Skeletal muscle tissue (tissue), 4 donors: ENCODE results near the gene AFAP1. TPM values are rescaled to one million over a fixed set of nuclear protein-coding genes. Genes with fewer than 3 reads are reported as not detected.

ENCODE experiments used
- H3K27ac ChIP-seq: one replicate; pipeline ENCODE4 v1.7.0; 2013; ENCODE audit warnings: mild to moderate bottlenecking, low read depth, low read length, inconsistent platforms
- H3K27me3 ChIP-seq, 3 donors: one replicate each; pipeline ENCODE4 v1.7.0; 2013; ENCODE audit warnings: low read length in 3 of 3; ENCODE audit not compliant: control insufficient read depth in 3 of 3, insufficient read depth in 3 of 3
- H3K36me3 ChIP-seq, 3 donors: one replicate each; pipeline ENCODE4 v1.7.0; 2013; ENCODE audit warnings: low read length in 3 of 3; ENCODE audit not compliant: control insufficient read depth in 3 of 3, insufficient read depth in 3 of 3
- H3K4me1 ChIP-seq, 3 donors: one replicate each; pipeline ENCODE4 v1.7.0; 2013; ENCODE audit warnings: low read length in 3 of 3, mild to moderate bottlenecking in 3 of 3; ENCODE audit not compliant: control insufficient read depth in 3 of 3, insufficient read depth in 3 of 3
- H3K4me3 ChIP-seq, 3 donors: one replicate each; pipeline ENCODE4 v1.7.0; 2013; ENCODE audit warnings: low read length in 3 of 3
- H3K9ac ChIP-seq, 3 donors: one replicate each; pipeline ENCODE4 v1.7.0; 2013; ENCODE audit warnings: low read length in 3 of 3, mild to moderate bottlenecking in 3 of 3, moderate library complexity in 2 of 3, low read depth in 1 of 3
- H3K9me3 ChIP-seq, 3 donors: one replicate each; pipeline ENCODE4 v1.7.0; 2013; ENCODE audit warnings: low read length in 3 of 3; ENCODE audit not compliant: control insufficient read depth in 3 of 3
- total RNA-seq: library from RNA; depleted of rRNA; stranded (reverse); fragments of >200 nt; gene quantifications from one replicate; pipeline ENCODE4 v1.2.3, GENCODE V29; 2014
- donor health status: Osteomylitis.

Gene AFAP1
- total RNA-seq, 1 donor from 2014 or later, result 29.2 TPM

DNA sequence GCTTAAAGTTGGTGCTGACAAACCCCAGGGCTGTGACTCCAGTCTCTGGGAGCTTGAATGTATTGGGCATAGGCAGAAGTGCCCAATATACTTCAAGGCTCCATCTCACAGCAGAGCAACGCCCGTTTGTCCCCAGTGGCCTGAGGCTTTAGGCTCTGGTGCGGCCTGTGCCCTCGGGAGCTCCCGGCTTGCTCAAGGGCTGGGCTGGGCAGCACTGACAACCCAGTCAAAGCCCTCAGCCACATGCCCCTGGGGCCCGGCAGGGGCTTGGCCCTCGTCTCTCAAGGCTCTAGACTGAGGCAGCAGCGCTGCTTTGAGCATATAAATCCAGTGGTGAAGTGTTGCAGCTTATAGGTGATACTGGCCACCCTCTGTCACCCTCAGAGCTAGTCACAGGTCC lies 203.7 kb downstream of the AFAP1 start:
- Histone ChIP-seq H3K9ac (no peak overlapping the region), H3K4me3 (no peak overlapping the region), H3K27me3 (peaks cover 0 to 11% (median 8%) of the 10 kb centered on the region in 3 donors), H3K9me3 (peaks cover 0 to 3% (median 0%) of the 10 kb centered on the region in 3 donors), H3K27ac (no peak overlapping the region), H3K36me3 (peaks cover 0 to 3% (median 0%) of the 10 kb centered on the region in 3 donors), H3K4me1 (no peaks in the 10 kb centered on the region)

DNA sequence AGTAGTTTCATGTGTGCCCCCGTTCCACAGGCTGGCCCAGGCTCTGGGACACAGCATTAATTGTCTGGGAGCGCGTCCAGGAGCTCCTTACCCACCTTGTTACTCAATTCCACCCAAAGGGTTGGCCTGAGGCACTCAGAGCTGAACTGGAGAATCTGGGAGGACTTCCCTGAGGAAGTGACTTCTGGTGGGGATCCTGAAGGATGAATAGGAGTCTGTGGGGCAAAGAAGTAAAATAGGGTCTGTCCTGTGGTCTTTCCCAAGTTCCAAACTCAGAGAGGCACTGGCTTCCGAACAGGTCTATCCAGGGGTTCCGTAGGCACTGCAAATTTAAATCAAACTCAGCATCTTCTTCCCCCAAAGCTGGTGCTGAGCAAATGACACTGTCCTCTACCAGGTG lies 204.3 kb downstream of the AFAP1 start:
- Histone ChIP-seq H3K36me3 (peaks cover 0 to 3% (median 0%) of the 10 kb centered on the region in 3 donors), H3K27me3 (peaks cover 0 to 11% (median 8%) of the 10 kb centered on the region in 3 donors), H3K4me3 (no peak overlapping the region), H3K27ac (no peak overlapping the region), H3K4me1 (no peaks in the 10 kb centered on the region), H3K9me3 (peaks cover 0 to 3% (median 0%) of the 10 kb centered on the region in 3 donors), H3K9ac (no peak overlapping the region)

DNA sequence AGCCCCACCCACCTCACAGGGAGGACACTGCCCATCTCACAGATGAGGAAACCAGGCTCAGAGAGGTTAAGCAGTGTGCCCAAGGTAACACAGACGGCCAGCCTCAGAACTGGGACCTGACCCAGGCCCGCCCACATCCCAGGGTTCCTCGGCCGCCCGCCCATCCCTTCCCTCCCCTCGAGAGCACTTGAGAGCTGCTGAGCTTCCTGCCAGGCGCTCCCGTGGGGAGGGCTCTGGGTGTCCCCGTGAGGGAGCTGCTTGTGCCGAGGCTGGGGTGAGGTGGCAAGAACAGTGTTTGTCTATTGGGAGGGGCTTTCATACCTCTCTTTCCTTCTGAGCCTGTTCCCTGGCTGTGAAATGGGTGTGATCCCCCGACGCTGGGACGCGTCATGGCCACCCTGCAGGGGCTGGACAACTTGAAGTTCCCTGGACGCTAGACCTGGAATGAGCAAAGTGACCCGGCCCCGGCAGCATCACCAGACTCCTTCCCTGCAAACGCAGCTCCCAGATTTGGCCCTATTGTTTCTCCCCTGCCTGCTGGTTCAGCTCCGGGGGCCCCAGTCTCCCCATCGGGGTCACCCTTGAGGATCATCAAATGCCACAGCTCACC lies 204.9 kb downstream of the AFAP1 start:
- H3K4me3 ChIP-seq, result no peak overlapping the region
- no peaks in the 10 kb centered on the region for H3K4me1 ChIP-seq
- H3K9ac ChIP-seq, result no peak overlapping the region

DNA sequence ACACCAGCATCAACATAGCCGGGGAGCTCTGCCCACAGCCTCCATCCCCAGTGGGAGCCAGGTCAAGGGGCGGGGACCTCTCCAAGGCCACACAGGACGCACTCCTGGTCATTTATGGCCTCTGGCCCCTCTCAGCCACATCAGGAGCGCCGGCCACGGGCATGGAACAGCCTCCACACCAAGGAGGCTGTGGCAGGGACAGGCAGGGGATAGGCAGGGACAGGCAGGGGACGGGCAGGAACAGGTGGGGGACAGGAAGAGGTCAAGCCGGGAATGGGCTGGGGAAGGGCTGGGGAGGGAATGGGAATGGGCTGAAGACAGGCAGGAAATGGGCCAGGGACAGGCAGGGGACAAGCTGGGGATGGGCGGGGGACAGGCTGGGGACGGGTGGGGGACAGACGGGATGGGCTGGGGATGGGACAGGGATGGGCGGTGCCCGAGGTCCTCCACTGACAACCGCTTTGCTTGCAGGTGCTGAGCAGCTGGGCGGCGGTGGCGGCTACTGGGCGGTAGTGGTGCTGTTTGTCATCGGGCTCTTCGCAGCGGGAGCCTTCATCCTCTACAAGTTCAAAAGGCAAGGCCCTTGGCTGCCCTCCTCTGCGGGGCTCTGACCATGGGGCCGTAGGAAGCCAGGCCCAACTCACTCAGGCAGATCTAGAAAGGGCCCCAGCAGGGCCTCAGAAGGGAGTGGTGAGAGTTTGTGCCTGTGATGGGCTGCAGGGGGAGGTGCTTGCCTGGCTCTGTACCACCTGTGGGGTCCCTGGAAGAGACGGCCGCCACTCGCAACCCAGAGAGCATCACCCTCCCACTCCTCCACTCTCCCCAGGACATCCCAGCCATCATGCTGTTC lies 205.6 kb downstream of the AFAP1 start:
- H3K36me3 ChIP-seq, result peaks cover 0 to 3% (median 0%) of the 10 kb centered on the region in 3 donors
- H3K9ac ChIP-seq, result no peak overlapping the region
- H3K27me3 ChIP-seq, result peaks cover 0 to 11% (median 8%) of the 10 kb centered on the region in 3 donors
- peaks cover 0 to 3% (median 0%) of the 10 kb centered on the region in 3 donors for H3K9me3 ChIP-seq
- H3K27ac ChIP-seq, result no peak overlapping the region
- no peak overlapping the region for H3K4me3 ChIP-seq
- H3K4me1 ChIP-seq, result no peaks in the 10 kb centered on the region

More for the DNA sequence above, 204.9 kb downstream of the AFAP1 start:
- H3K36me3 ChIP-seq, result peaks cover 0 to 3% (median 0%) of the 10 kb centered on the region in 3 donors
- H3K27ac ChIP-seq, result no peak overlapping the region
- peaks cover 0 to 8% (median 7%) of the 10 kb centered on the region in 3 donors for H3K27me3 ChIP-seq
- peaks cover 0 to 3% (median 0%) of the 10 kb centered on the region in 3 donors for H3K9me3 ChIP-seq

DNA sequence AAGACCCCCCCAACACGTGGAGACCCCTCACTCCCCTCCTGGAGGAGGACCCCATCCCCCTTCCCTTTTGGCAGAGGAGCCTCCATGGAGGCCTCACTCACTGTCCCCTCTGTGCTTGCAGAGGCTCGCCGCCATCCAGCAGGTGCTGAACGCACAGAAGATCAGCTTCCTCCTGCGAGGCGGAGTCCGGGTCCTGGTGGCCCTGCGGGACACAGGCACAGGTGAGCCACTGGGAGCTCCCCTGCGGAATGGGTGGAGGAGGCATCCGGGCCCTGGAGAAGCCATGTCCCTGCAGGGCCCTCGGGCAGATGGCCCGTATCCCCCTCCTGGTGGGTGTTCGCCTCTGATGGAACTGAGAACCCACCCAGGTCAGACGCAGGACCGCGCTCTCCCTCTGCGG lies 206.5 kb downstream of the AFAP1 start:
- H3K9me3 ChIP-seq, result peaks cover 0 to 3% (median 0%) of the 10 kb centered on the region in 3 donors
- H3K4me1 ChIP-seq, result no peaks in the 10 kb centered on the region
- no peak overlapping the region for H3K27ac ChIP-seq
- H3K4me3 ChIP-seq, result no peak overlapping the region
- no peak overlapping the region for H3K9ac ChIP-seq
- H3K27me3 ChIP-seq, result peaks cover 0 to 11% (median 8%) of the 10 kb centered on the region in 3 donors
- H3K36me3 ChIP-seq, result peaks cover 0 to 3% (median 0%) of the 10 kb centered on the region in 3 donors

DNA sequence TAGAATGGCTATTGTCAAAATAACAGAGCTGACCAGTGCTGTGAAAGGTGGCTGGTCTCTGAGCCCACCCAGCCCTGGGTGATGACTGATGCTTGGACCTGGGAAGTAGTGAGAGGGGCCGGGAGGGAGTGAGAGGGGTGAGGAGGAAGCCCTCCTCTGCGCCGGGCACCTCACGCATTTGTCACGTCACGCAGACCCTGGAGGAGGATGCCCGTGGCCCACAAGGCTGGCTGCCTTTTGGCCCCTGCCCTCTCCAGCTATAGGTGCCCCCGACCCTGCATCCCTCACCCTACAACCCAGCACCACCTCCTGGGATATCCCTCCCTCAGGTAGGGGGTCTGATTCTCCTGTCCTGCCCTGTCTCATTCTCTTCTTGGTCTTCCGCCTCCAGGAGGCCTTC lies 207.4 kb downstream of the AFAP1 start:
- Histone ChIP-seq H3K4me1 (no peaks in the 10 kb centered on the region), H3K27me3 (peaks cover 0 to 8% (median 5%) of the 10 kb centered on the region in 3 donors), H3K9ac (no peak overlapping the region), H3K4me3 (no peak overlapping the region), H3K27ac (no peak overlapping the region), H3K9me3 (no peaks in the 10 kb centered on the region), H3K36me3 (no peaks in the 10 kb centered on the region)

DNA sequence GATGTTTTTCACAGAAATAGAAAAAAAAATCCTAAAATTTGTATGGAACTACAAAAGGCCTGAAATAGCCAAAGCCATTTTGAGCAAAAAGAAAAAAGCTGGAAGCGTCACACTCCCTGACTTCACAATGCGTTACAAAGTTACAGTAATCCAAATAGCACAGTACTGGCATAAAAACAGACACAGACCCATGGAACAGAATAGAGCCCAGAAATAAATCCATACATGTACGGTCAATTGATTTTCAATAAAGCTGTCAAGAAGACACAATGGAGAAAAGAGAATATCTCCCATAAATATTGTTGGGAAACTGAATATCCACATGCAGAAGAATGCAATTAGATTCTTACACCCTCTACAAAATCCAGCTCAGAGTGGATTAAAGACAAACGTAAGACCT lies 208.2 kb downstream of the AFAP1 start:
- H3K27ac ChIP-seq, result no peak overlapping the region
- no peak overlapping the region for H3K9ac ChIP-seq
- H3K9me3 ChIP-seq, result no peaks in the 10 kb centered on the region
- no peaks in the 10 kb centered on the region for H3K4me1 ChIP-seq
- H3K36me3 ChIP-seq, result no peaks in the 10 kb centered on the region
- no peak overlapping the region for H3K4me3 ChIP-seq
- peaks cover 0 to 8% (median 5%) of the 10 kb centered on the region in 3 donors for H3K27me3 ChIP-seq

DNA sequence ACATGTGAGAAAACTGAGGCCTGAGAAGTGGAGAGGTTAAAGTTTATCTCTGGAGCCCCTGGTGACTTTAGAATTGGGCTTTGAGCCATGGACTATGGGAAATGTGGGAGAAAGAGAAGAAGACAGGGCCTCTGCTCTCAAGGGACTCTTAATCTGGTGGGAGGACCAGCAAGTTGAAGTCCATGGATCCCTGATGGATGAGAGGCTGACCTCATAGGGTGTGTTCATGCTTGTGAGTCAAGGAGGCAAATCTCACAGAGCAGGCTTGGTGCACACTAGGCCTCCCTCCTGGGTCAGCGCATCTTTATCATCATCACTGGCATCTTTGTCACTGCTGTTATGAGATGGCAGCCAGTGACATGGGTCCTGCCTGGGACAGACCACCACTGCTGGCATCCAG lies 211.9 kb downstream of the AFAP1 start:
- H3K36me3 ChIP-seq, result no peaks in the 10 kb centered on the region
- no peak overlapping the region for H3K27ac ChIP-seq
- H3K4me1 ChIP-seq, result no peaks in the 10 kb centered on the region
- H3K27me3 ChIP-seq, result peaks cover 0 to 6% (median 4%) of the 10 kb centered on the region in 3 donors
- H3K9me3 ChIP-seq, result no peaks in the 10 kb centered on the region
- no peak overlapping the region for H3K4me3 ChIP-seq
- no peak overlapping the region for H3K9ac ChIP-seq

DNA sequence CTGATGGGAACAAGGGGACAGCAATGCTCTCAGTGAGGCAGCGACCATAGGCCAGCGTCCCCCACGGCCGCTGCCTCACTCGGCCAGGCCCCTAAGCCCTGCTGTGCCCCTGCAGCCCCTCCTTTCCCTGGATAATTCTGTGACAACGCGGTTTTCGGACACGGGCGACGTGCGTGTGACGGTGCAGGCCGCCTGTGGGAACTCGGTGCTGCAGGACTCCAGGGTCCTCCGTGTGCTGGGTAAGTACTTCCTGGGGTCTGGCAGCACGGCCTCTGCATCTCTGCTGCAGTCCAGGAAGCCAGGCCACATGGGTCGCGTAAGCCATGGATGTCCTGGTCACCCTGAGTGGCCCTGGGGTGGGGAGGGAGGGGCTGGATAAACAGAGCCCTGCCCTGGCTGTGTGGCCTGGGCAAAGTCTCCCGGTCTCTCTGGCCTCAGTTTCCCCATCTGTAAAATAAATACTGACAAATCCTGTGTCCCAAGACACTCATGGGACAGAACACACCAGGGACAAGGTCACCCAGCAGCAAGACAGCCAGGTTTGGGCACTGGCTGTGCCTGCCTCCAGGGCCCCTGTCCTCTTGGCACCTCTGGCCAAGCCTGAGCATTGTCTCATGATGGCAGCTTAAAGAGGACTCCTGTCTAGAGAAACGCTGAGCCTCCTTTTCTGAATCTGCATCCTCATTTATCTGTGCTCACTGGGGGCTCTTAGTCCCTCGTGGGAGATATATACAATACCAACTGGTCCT lies 212.8 kb downstream of the AFAP1 start:
- peaks cover 0 to 6% (median 0%) of the 10 kb centered on the region in 3 donors for H3K27me3 ChIP-seq
- no peak overlapping the region for H3K27ac ChIP-seq
- H3K9me3 ChIP-seq, result no peaks in the 10 kb centered on the region
- H3K9ac ChIP-seq, result no peak overlapping the region
- no peaks in the 10 kb centered on the region for H3K4me1 ChIP-seq
- H3K36me3 ChIP-seq, result no peaks in the 10 kb centered on the region
- H3K4me3 ChIP-seq, result no peak overlapping the region
